HepG2 (cell line): Measurements from ENCODE around the gene PIEZO1. TPM values are rescaled to one million over a fixed set of nuclear protein-coding genes. Genes with fewer than 3 reads are reported as not detected.

Source experiments
- ATM ChIP-seq: fragments of 450-650 bp; IDR thresholded peaks from 2 replicates; pipeline ENCODE4 v1.7.1; 2017; ENCODE audit warnings: mild to moderate bottlenecking, borderline replicate concordance
- FOXO1 ChIP-seq: sonication (generic); formaldehyde crosslinking; IDR thresholded peaks from 2 replicates; pipeline ENCODE4 v1.4.0; 2020; ENCODE audit warnings: missing genetic modification reagents
- GATAD2A ChIP-seq: IDR thresholded peaks from 2 replicates; pipeline ENCODE4 v1.6.1; 2016
- GPN1 ChIP-seq: sonication (generic); formaldehyde crosslinking; IDR thresholded peaks from 2 replicates; pipeline ENCODE4 v1.5.1; 2020; ENCODE audit warnings: missing genetic modification reagents, borderline replicate concordance
- HIVEP1 ChIP-seq: sonication (generic); formaldehyde crosslinking; IDR thresholded peaks from 2 replicates; pipeline ENCODE4 v1.4.0; 2020; ENCODE audit warnings: mild to moderate bottlenecking, missing genetic modification reagents
- KDM1A ChIP-seq: IDR thresholded peaks from 2 replicates; pipeline ENCODE4 v1.6.1; 2016; ENCODE audit warnings: missing compliant biosample characterization
- KLF12 ChIP-seq: sonication (generic); formaldehyde crosslinking; IDR thresholded peaks from 2 replicates; pipeline ENCODE4 v1.4.0; 2020; ENCODE audit warnings: missing genetic modification reagents, borderline replicate concordance
- MEIS1 ChIP-seq: sonication (generic); formaldehyde crosslinking; IDR thresholded peaks from 2 replicates; pipeline ENCODE4 v1.9.0; 2021; ENCODE audit warnings: mild to moderate bottlenecking, missing genetic modification reagents, moderate library complexity, borderline replicate concordance
- NFKBIZ ChIP-seq: IDR thresholded peaks from 2 replicates; pipeline ENCODE4 v1.6.1; 2018; ENCODE audit warnings: missing genetic modification reagents, missing compliant biosample characterization
- NR1H2 ChIP-seq: sonication (generic); formaldehyde crosslinking; IDR thresholded peaks from 2 replicates; pipeline ENCODE4 v1.8.1; 2022; ENCODE audit warnings: low read depth, missing genetic modification reagents, borderline replicate concordance
- NR2F1 ChIP-seq, 2 experiments: fragments of 450-650 bp in 1 of 2; formaldehyde crosslinking in 1 of 2; IDR thresholded peaks; 2 replicates each; pipeline versions ENCODE4 v1.5.0 to v1.6.1; 2016 to 2020; ENCODE audit warnings: mild to moderate bottlenecking in 1 of 2, missing compliant biosample characterization in 1 of 2, missing genetic modification reagents in 1 of 2, moderate library complexity in 1 of 2
- PPARG ChIP-seq: conservative IDR thresholded peaks from 2 replicates; pipeline ENCODE4 v1.6.1; 2016; ENCODE audit warnings: missing biosample characterization, missing genetic modification reagents
- TCF7L2 ChIP-seq: IDR thresholded peaks from 2 replicates; pipeline ENCODE4 v1.6.1; 2011; ENCODE audit warnings: mild to moderate bottlenecking, low read depth, low read length, moderate library complexity
- ZNF207 ChIP-seq: fragments of 450-650 bp; IDR thresholded peaks from 2 replicates; pipeline ENCODE4 v1.6.1; 2016; ENCODE audit warnings: antibody characterized with exemption, borderline replicate concordance
- ZNF333 ChIP-seq: sonication (generic); formaldehyde crosslinking; IDR thresholded peaks from 2 replicates; pipeline ENCODE4 v1.4.0; 2020; ENCODE audit warnings: mild to moderate bottlenecking, missing genetic modification reagents, borderline replicate concordance
- ZNF557 ChIP-seq: sonication (generic); formaldehyde crosslinking; IDR thresholded peaks from 2 replicates; pipeline ENCODE4 v1.4.0; 2020; ENCODE audit warnings: missing genetic modification reagents
- ZNF563 ChIP-seq: sonication (generic); formaldehyde crosslinking; IDR thresholded peaks from 2 replicates; pipeline ENCODE4 v1.8.0; 2022; ENCODE audit warnings: mild to moderate bottlenecking, moderate library complexity, missing genetic modification reagents
- ZNF674 ChIP-seq: sonication (generic); formaldehyde crosslinking; IDR thresholded peaks from 2 replicates; pipeline ENCODE4 v1.5.0; 2020; ENCODE audit warnings: low read depth, mild to moderate bottlenecking, missing genetic modification reagents
- ZNF839 ChIP-seq: sonication (generic); formaldehyde crosslinking; IDR thresholded peaks from 2 replicates; pipeline ENCODE4 v1.4.0; 2020; ENCODE audit warnings: missing genetic modification reagents, mild to moderate bottlenecking, borderline replicate concordance
- ZSCAN30 ChIP-seq: sonication (generic); formaldehyde crosslinking; IDR thresholded peaks from 2 replicates; pipeline ENCODE4 v1.5.0; 2020; ENCODE audit warnings: mild to moderate bottlenecking, missing genetic modification reagents
- polyA plus RNA-seq, 8 experiments: library from polyadenylated mRNA; depleted of rRNA in 3 of 8; stranded (reverse) in 7 of 8; unstranded in 1 of 8; fragments of >200 nt; fragmentation: Illumina TruSeq in 4 of 8; extraction: Trizol in 4 of 8; gene quantifications; 2 replicates each; pipeline versions ENCODE4 v1.2.1 to v1.2.3, GENCODE V29; 2011 to 2016; ENCODE audit warnings: low read depth in 4 of 8, missing spikeins in 1 of 8, mixed read lengths in 1 of 8; ENCODE audit not compliant: insufficient read depth in 1 of 8
- total RNA-seq, 5 experiments: library from RNA; depleted of rRNA; stranded (reverse); fragments of >200 nt; fragmentation: Illumina TruSeq; extraction: Trizol; gene quantifications; 2 replicates each; pipeline ENCODE4 v1.2.3, GENCODE V29; 2016; ENCODE audit warnings: low read depth in 1 of 5
- TF ChIP-seq, protein P1 (sequence below): sonication (generic); formaldehyde crosslinking; IDR thresholded peaks from 2 replicates; pipeline ENCODE4 v1.5.1; 2020; ENCODE audit warnings: missing genetic modification reagents, mild to moderate bottlenecking, borderline replicate concordance
- TF ChIP-seq, protein P2 (sequence below): sonication (generic); formaldehyde crosslinking; IDR thresholded peaks from 2 replicates; pipeline ENCODE4 v1.5.1; 2020; ENCODE audit warnings: missing genetic modification reagents, mild to moderate bottlenecking, borderline replicate concordance
- TF ChIP-seq, protein P3 (sequence below): sonication (generic); formaldehyde crosslinking; IDR thresholded peaks from 2 replicates; pipeline ENCODE4 v1.4.0; 2020; ENCODE audit warnings: missing genetic modification reagents
- TF ChIP-seq, protein P4 (sequence below): sonication (generic); formaldehyde crosslinking; IDR thresholded peaks from 2 replicates; pipeline ENCODE4 v1.8.0; 2022; ENCODE audit warnings: mild to moderate bottlenecking, missing genetic modification reagents; ENCODE audit not compliant: insufficient replicate concordance

PIEZO1 gene
- total and polyA plus RNA-seq, 2 of the 13 experiments (the other 11 are each of a cell fraction or from before 2014, with no cell fraction given) = 67.9 to 85.0 TPM

DNA sequence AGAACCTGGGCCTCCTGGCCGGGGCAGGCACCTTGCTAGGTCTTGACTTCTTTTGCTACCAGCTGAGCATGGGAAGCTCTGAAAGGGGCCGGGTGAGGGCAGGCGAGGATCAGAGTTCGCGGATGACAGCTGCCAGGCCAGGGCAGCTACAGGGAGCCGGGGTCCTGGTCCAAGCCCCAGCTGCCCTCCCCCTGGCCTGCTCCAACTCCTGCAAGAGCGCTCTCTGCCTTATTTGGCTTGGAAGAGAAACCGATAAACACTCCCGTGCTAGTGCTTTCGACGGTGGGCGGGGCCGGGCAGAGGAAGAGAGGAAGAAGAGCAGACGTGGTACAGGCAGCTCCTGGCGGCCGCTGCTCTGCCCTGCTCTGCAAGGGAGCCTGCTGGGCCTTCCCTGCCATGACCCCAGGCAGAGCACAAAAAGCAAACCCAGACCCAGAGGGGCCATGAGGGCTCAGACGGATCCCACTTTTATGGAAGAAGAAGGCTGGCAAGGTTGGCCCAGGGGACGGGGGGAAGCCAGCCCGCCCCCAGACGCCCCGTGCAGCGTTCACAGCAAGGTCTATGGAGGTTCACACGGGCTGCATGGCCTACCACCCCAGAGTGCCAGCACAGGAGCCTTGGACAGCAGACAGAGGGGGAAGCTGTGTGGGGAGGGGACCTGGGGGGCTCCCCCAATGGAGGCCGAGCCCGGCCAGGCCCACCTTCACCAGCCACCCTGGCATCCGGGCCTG is 25.6 kb downstream of the PIEZO1 start (continued):
- TF ChIP-seq ZNF333 (CRISPR knock-in tag) (no peak), NFKBIZ (CRISPR knock-in tag) (0 out of 2 replicates have a peak, but pooled peaks have one; percentile 51), FOXO1 (CRISPR knock-in tag) (peak; percentile 93), TCF7L2 (no peak), KDM1A (no peak), PPARG (CRISPR knock-in tag) (peak; percentile 62; the same call in 1 of the 2 replicates), NR1H2 (no peak), ZNF207 (no peak), GPN1 (CRISPR knock-in tag) (no peak), ZSCAN30 (CRISPR knock-in tag) (no peak), ZNF674 (CRISPR knock-in tag) (no peak), ATM (no peak), ZNF839 (CRISPR knock-in tag) (no peak), NR2F1 (CRISPR knock-in tag; IDR thresholded peaks at IDR 0.05) (0 out of 4 replicates have a peak, but pooled peaks of 1 of the 2 experiments have one; percentile 3), GATAD2A (CRISPR knock-in tag) (no peak), ZNF557 (CRISPR knock-in tag) (peak; percentile 38), HIVEP1 (CRISPR knock-in tag) (0 out of 2 replicates have a peak, but pooled peaks have one; percentile 31), MEIS1 (CRISPR knock-in tag) (peak; percentile 95), ZNF563 (CRISPR knock-in tag) (no peak), KLF12 (CRISPR knock-in tag) (peak; percentile 71; the same call in 1 of the 2 replicates)
- TF ChIP-seq, protein P1, sequence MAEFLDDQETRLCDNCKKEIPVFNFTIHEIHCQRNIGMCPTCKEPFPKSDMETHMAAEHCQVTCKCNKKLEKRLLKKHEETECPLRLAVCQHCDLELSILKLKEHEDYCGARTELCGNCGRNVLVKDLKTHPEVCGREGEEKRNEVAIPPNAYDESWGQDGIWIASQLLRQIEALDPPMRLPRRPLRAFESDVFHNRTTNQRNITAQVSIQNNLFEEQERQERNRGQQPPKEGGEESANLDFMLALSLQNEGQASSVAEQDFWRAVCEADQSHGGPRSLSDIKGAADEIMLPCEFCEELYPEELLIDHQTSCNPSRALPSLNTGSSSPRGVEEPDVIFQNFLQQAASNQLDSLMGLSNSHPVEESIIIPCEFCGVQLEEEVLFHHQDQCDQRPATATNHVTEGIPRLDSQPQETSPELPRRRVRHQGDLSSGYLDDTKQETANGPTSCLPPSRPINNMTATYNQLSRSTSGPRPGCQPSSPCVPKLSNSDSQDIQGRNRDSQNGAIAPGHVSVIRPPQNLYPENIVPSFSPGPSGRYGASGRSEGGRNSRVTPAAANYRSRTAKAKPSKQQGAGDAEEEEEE = no peak
- TF ChIP-seq, protein P2, sequence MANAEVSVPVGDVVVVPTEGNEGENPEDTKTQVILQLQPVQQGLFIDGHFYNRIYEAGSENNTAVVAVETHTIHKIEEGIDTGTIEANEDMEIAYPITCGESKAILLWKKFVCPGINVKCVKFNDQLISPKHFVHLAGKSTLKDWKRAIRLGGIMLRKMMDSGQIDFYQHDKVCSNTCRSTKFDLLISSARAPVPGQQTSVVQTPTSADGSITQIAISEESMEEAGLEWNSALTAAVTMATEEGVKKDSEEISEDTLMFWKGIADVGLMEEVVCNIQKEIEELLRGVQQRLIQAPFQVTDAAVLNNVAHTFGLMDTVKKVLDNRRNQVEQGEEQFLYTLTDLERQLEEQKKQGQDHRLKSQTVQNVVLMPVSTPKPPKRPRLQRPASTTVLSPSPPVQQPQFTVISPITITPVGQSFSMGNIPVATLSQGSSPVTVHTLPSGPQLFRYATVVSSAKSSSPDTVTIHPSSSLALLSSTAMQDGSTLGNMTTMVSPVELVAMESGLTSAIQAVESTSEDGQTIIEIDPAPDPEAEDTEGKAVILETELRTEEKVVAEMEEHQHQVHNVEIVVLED (CRISPR knock-in tag) = peak; percentile 73; the same call in 1 of the 2 replicates
- TF ChIP-seq, protein P3, sequence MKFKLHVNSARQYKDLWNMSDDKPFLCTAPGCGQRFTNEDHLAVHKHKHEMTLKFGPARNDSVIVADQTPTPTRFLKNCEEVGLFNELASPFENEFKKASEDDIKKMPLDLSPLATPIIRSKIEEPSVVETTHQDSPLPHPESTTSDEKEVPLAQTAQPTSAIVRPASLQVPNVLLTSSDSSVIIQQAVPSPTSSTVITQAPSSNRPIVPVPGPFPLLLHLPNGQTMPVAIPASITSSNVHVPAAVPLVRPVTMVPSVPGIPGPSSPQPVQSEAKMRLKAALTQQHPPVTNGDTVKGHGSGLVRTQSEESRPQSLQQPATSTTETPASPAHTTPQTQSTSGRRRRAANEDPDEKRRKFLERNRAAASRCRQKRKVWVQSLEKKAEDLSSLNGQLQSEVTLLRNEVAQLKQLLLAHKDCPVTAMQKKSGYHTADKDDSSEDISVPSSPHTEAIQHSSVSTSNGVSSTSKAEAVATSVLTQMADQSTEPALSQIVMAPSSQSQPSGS (CRISPR knock-in tag) = peak; percentile 48; the same call in 1 of the 2 replicates
- TF ChIP-seq, protein P4, sequence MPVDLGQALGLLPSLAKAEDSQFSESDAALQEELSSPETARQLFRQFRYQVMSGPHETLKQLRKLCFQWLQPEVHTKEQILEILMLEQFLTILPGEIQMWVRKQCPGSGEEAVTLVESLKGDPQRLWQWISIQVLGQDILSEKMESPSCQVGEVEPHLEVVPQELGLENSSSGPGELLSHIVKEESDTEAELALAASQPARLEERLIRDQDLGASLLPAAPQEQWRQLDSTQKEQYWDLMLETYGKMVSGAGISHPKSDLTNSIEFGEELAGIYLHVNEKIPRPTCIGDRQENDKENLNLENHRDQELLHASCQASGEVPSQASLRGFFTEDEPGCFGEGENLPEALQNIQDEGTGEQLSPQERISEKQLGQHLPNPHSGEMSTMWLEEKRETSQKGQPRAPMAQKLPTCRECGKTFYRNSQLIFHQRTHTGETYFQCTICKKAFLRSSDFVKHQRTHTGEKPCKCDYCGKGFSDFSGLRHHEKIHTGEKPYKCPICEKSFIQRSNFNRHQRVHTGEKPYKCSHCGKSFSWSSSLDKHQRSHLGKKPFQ = peak; percentile 17
